ENCODE measurements around the gene RAET1L. TPM values are rescaled to one million over a fixed set of nuclear protein-coding genes. Genes with fewer than 3 reads are reported as not detected.

Gene RAET1L
- total and polyA plus RNA-seq, 2 experiments from 2014 or later = not detected

GRCh38 chr6:150030611-150031010, 5.3 kb upstream of the RAET1L start:
- H3K9ac ChIP-seq = no peak overlapping the region
- H3K27me3 ChIP-seq (replicated peaks; ENCODE audit: insufficient read depth) = peaks cover 27% of the 10 kb centered on the region
- no peak overlapping the region for H3K4me3 ChIP-seq
- H3K79me2 ChIP-seq (ENCODE audit: insufficient read depth) = no peaks in the 10 kb centered on the region
- no peaks in the 10 kb centered on the region for H3K9me2 ChIP-seq (ENCODE audit: insufficient read depth)
- H4K20me1 ChIP-seq (ENCODE audit: insufficient read depth) = no peaks in the 10 kb centered on the region
- no peak for TF ChIP-seq EZH2 (IDR thresholded peaks at IDR 0.05; ENCODE audit: insufficient read depth, poor library complexity, severe bottlenecking)
- TF ChIP-seq EZH2phosphoT487 (IDR thresholded peaks at IDR 0.05; ENCODE audit: insufficient read depth, low read depth) = no peak
- no peaks in the 10 kb centered on the region for H3F3A ChIP-seq (ENCODE audit: insufficient read depth)
- in situ Hi-C loops (cut with MboI) = no loop called here
- H2AFZ ChIP-seq = no peak overlapping the region
- no peak overlapping the region for H3K27ac ChIP-seq
- H3K9me3 ChIP-seq (ENCODE audit: low read depth) = no peaks in the 10 kb centered on the region
- WGBS, 2 experiments (ENCODE audit: low coverage in 1 of 2, low lambda C conversion rate in 2 of 2, missing lambda C conversion rate in 2 of 2) = 41 to 59% methylated on average over 3 of the region's 3 CpGs
- no peaks in the 10 kb centered on the region for H3K4me1 ChIP-seq (ENCODE audit: insufficient read depth)
- no peaks in the 10 kb centered on the region for H3K36me3 ChIP-seq (ENCODE audit: low read depth)
- no peak for DNase-seq
- no peak overlapping the region for H3K4me2 ChIP-seq (ENCODE audit: unreplicated experiment)

- 70 to 71% methylated on average over 4 of the region's 4 CpGs for WGBS, 2 experiments (ENCODE audit: low coverage in 1 of 2, low lambda C conversion rate in 2 of 2, missing lambda C conversion rate in 2 of 2)
- Histone ChIP-seq H3K4me2 (ENCODE audit: unreplicated experiment) (no peak overlapping the region), H3K79me2 (ENCODE audit: insufficient read depth) (no peaks in the 10 kb centered on the region), H4K20me1 (ENCODE audit: insufficient read depth) (no peaks in the 10 kb centered on the region), H3K9me2 (ENCODE audit: insufficient read depth) (no peaks in the 10 kb centered on the region), H3K4me1 (ENCODE audit: insufficient read depth) (peaks cover 5% of the 10 kb centered on the region), H3K36me3 (ENCODE audit: low read depth) (no peaks in the 10 kb centered on the region), H3K9me3 (ENCODE audit: low read depth) (no peaks in the 10 kb centered on the region), H3K27ac (no peak overlapping the region), H3K4me3 (no peak overlapping the region), H3K27me3 (replicated peaks; ENCODE audit: insufficient read depth) (peaks cover 19% of the 10 kb centered on the region), H3K9ac (no peak overlapping the region), H3F3A (ENCODE audit: insufficient read depth) (no peaks in the 10 kb centered on the region), H2AFZ (no peak overlapping the region)
- no peak for DNase-seq
- in situ Hi-C loops (cut with MboI) = no loop called here
- TF ChIP-seq EZH2phosphoT487 (IDR thresholded peaks at IDR 0.05; ENCODE audit: insufficient read depth, low read depth) = no peak
- no peak for TF ChIP-seq EZH2 (IDR thresholded peaks at IDR 0.05; ENCODE audit: insufficient read depth, poor library complexity, severe bottlenecking)
These were observed 4.4 kb upstream of the RAET1L start for GRCh38 chr6:150029749-150030148.

GRCh38 chr6:150029276-150029675, 3.9 kb upstream of the RAET1L start:
- DNase-seq = no peak
- H3K4me1 ChIP-seq (ENCODE audit: insufficient read depth) = peaks cover 5% of the 10 kb centered on the region
- no peaks in the 10 kb centered on the region for H3K36me3 ChIP-seq (ENCODE audit: low read depth)
- peaks cover 14% of the 10 kb centered on the region for H3K27me3 ChIP-seq (replicated peaks; ENCODE audit: insufficient read depth)
- no peaks in the 10 kb centered on the region for H3F3A ChIP-seq (ENCODE audit: insufficient read depth)
- in situ Hi-C loops (cut with MboI) = no loop called here
- H3K9me3 ChIP-seq (ENCODE audit: low read depth) = no peaks in the 10 kb centered on the region
- no peak overlapping the region for H3K4me2 ChIP-seq (ENCODE audit: unreplicated experiment)
- no peak overlapping the region for H2AFZ ChIP-seq
- H3K9me2 ChIP-seq (ENCODE audit: insufficient read depth) = no peaks in the 10 kb centered on the region
- H3K27ac ChIP-seq = no peak overlapping the region
- H4K20me1 ChIP-seq (ENCODE audit: insufficient read depth) = no peaks in the 10 kb centered on the region
- 73 to 76% methylated on average over 7 of the region's 7 CpGs for WGBS, 2 experiments (ENCODE audit: low coverage in 1 of 2, low lambda C conversion rate in 2 of 2, missing lambda C conversion rate in 2 of 2)
- TF ChIP-seq EZH2 (IDR thresholded peaks at IDR 0.05; ENCODE audit: insufficient read depth, poor library complexity, severe bottlenecking) (no peak), EZH2phosphoT487 (IDR thresholded peaks at IDR 0.05; ENCODE audit: insufficient read depth, low read depth) (no peak)
- H3K4me3 ChIP-seq = no peak overlapping the region
- H3K9ac ChIP-seq = no peak overlapping the region
- H3K79me2 ChIP-seq (ENCODE audit: insufficient read depth) = no peaks in the 10 kb centered on the region

- Histone ChIP-seq H3K4me1 (ENCODE audit: insufficient read depth) (peaks cover 5% of the 10 kb centered on the region), H3K79me2 (ENCODE audit: insufficient read depth) (no peaks in the 10 kb centered on the region), H3F3A (ENCODE audit: insufficient read depth) (no peaks in the 10 kb centered on the region), H3K4me3 (no peak overlapping the region), H3K4me2 (ENCODE audit: unreplicated experiment) (no peak overlapping the region), H3K27me3 (replicated peaks; ENCODE audit: insufficient read depth) (peaks cover 9% of the 10 kb centered on the region; the same call in 1 of the 2 replicates), H2AFZ (no peak overlapping the region), H4K20me1 (ENCODE audit: insufficient read depth) (no peaks in the 10 kb centered on the region), H3K9me2 (ENCODE audit: insufficient read depth) (no peaks in the 10 kb centered on the region), H3K9ac (no peak overlapping the region), H3K27ac (no peak overlapping the region), H3K9me3 (ENCODE audit: low read depth) (no peaks in the 10 kb centered on the region), H3K36me3 (ENCODE audit: low read depth) (no peaks in the 10 kb centered on the region)
- WGBS, 2 experiments (ENCODE audit: low coverage in 1 of 2, low lambda C conversion rate in 2 of 2, missing lambda C conversion rate in 2 of 2) = 64 to 74% methylated on average over 8 of the region's 8 CpGs
- in situ Hi-C loops (cut with MboI) = no loop called here
- DNase-seq = no peak
- TF ChIP-seq EZH2 (IDR thresholded peaks at IDR 0.05; ENCODE audit: insufficient read depth, poor library complexity, severe bottlenecking) = no peak
- TF ChIP-seq EZH2phosphoT487 (IDR thresholded peaks at IDR 0.05; ENCODE audit: insufficient read depth, low read depth) = no peak
These were observed 3.5 kb upstream of the RAET1L start for GRCh38 chr6:150028799-150029198.

All from GM23248 (cell line).